Thymus (tissue), 11 donors: ENCODE results near the gene GGT7. TPM values are rescaled to one million over a fixed set of nuclear protein-coding genes. Genes with fewer than 3 reads are reported as not detected.
"Not testable (repeated sequence)": the region's sequence is repeated elsewhere in the genome, so short reads cannot be mapped to it uniquely, and the experiment has no call there.

ENCODE experiments used
- DNase-seq, 9 donors: peaks; one replicate each; pipeline ENCODE4 v3.0.0-alpha.2; 2013; ENCODE audit warnings: low spot score in 9 of 9, low read depth in 6 of 9, missing footprints in 1 of 9
- H3K27ac ChIP-seq, 2 donors: one replicate each; pipeline ENCODE4 v1.5.1; 2013; ENCODE audit warnings: control low read depth in 1 of 2, low read depth in 1 of 2, low read length in 1 of 2, mild to moderate bottlenecking in 1 of 2, moderate library complexity in 1 of 2
- H3K27me3 ChIP-seq, 2 donors: one replicate each; pipeline ENCODE4 v1.5.1; 2013; ENCODE audit warnings: low read length in 1 of 2; ENCODE audit not compliant: control insufficient read depth in 2 of 2, insufficient read depth in 1 of 2
- H3K36me3 ChIP-seq, 2 donors: one replicate each; pipeline ENCODE4 v1.5.1; 2013; ENCODE audit warnings: low read length in 1 of 2, mild to moderate bottlenecking in 1 of 2, moderate library complexity in 1 of 2; ENCODE audit not compliant: control insufficient read depth in 2 of 2, insufficient read depth in 2 of 2
- H3K4me1 ChIP-seq, 2 donors: one replicate each; pipeline ENCODE4 v1.5.1; 2013; ENCODE audit warnings: low read length in 2 of 2; ENCODE audit not compliant: control insufficient read depth in 2 of 2, insufficient read depth in 2 of 2
- H3K4me3 ChIP-seq, 2 donors: one replicate each; pipeline ENCODE4 v1.5.1; 2013; ENCODE audit warnings: low read length in 2 of 2, control low read depth in 1 of 2, mild to moderate bottlenecking in 1 of 2
- H3K9me3 ChIP-seq, 2 donors: one replicate each; pipeline ENCODE4 v1.5.1; 2013; ENCODE audit warnings: low read length in 1 of 2, mild to moderate bottlenecking in 1 of 2; ENCODE audit not compliant: control insufficient read depth in 2 of 2, insufficient read depth in 1 of 2
- WGBS: extraction: QIAGEN DNeasy Blood & Tissue Kit; methylation state at CpG from one replicate; pipeline ENCODE4 v1.1.7; 2013; 5-methylcytosine and 5-hydroxymethylcytosine counted together
- polyA plus RNA-seq: library from polyadenylated mRNA; stranded (reverse); fragments of 200-250 nt; gene quantifications from one replicate; pipeline ENCODE4 v1.2.3, GENCODE V29; 2013
- total RNA-seq: library from RNA; stranded (reverse); fragments of 120-200 nt; gene quantifications from one replicate; pipeline ENCODE4 v1.2.4, GENCODE V29; 2013
- donor health status: healthy.

Gene GGT7
- total and polyA plus RNA-seq, 2 donors: 3.9 to 19.4 TPM

DNA sequence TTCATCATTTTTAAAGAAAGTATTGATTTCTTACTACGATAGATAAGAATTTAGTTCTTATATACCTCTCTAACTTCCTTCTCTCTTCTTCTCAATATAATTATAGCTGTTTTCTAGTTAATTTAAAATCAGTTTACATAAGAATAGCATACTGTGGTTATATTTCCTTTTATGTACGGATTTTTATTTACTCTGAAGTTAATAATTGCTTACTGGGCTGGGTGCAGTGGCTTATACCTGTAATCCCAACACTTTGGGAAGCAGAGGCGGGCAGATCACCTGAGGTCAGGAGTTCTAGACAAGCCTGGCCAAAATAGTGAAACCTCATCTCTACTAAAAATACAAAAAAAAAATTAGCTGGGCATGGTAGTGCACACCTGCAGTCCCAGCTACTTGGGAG is 13.5 kb upstream of the GGT7 start:
- Histone ChIP-seq H3K36me3 (no peaks in the 10 kb centered on the region), H3K27ac (no peak overlapping the region), H3K4me1 (peaks cover 0 to 3% of the 10 kb centered on the region in 2 donors), H3K4me3 (no peak overlapping the region), H3K9me3 (no peaks in the 10 kb centered on the region), H3K27me3 (no peaks in the 10 kb centered on the region)
- no peak for DNase-seq
- WGBS: 96% methylated on average over 3 of the region's 3 CpGs

DNA sequence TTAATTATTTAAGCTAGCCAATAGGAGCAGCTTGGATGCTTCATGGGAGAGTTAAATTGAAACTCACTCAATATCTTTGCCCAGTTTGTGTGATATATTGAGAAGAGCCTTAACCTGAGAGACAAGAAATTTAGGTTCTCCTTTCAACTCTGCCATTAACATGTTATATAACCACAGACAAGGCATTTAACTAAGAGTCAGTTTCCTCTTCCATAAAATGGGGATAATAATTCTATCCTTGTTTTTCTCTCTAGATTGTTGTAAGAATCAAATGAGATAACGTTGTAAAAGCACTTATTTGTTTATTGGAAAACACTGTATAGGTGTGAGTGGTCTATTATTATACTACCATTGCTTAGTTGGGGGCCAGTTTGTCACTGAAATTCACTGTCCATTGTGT is 11.6 kb upstream of the GGT7 start:
- H3K4me1 ChIP-seq: no peaks in the 10 kb centered on the region
- no peak overlapping the region for H3K27ac ChIP-seq
- WGBS: 97% methylated on average over 1 of the region's 1 CpG
- H3K27me3 ChIP-seq: no peaks in the 10 kb centered on the region
- DNase-seq: no peak
- H3K4me3 ChIP-seq: no peak overlapping the region
- H3K36me3 ChIP-seq: no peaks in the 10 kb centered on the region
- no peaks in the 10 kb centered on the region for H3K9me3 ChIP-seq

DNA sequence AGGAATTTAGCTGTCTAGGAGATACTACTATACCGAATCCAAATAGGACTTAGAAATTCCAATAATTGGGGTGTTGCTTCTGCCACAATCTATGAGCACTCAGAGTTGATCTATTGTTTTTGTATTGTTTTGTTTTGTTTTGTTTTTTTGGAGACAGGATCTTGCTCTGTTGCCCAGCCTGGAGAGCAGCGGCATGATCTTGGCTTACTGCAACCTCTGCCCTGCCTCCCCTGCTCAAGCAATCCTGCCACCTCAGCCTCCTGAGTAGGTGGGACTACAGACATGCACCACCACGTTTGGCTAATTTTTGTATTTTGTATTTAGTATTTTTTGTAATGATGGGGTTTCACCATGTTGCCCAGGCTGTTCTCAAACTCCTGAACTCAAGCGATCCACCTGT is 11.2 kb upstream of the GGT7 start:
- no peak overlapping the region for H3K27ac ChIP-seq
- WGBS: 95% methylated on average over 4 of the region's 4 CpGs

DNA sequence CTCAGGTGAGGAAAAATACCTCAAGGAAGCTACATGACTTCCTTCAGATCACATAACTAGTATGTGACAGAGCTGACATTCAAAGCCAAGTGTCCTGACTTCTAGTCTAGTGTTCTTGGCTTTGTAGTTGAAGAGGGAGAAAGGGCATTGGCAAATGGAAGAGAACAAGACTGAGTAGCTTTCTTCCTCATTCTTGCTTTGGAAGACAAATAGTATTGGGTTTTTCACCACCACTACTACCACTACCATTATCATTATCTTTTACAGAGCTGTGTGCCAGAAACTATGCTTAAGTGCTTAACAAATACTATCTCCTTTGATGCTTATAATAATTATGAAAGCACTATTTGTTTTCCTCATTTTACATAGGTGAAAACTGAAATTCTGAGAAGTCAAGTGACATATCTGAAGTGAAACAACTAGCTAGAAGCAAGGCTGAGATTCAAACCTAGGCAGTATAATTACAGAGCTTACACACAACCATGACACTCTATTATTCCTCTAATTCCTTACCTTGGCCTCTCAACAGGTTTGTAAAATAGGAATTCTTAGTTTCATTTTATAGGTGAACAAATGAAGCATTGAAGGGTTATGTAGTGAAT is 10.5 kb upstream of the GGT7 start:
- H3K27ac ChIP-seq: no peak overlapping the region
- H3K27me3 ChIP-seq: no peaks in the 10 kb centered on the region
- no peaks in the 10 kb centered on the region for H3K9me3 ChIP-seq
- H3K4me1 ChIP-seq: no peaks in the 10 kb centered on the region
- H3K4me3 ChIP-seq: no peak overlapping the region
- H3K36me3 ChIP-seq: no peaks in the 10 kb centered on the region
- DNase-seq: no peak

More for the DNA sequence above, 11.2 kb upstream of the GGT7 start:
- Histone ChIP-seq H3K9me3 (no peaks in the 10 kb centered on the region), H3K36me3 (no peaks in the 10 kb centered on the region), H3K4me1 (no peaks in the 10 kb centered on the region), H3K4me3 (no peak overlapping the region), H3K27me3 (no peaks in the 10 kb centered on the region)
- no peak for DNase-seq

DNA sequence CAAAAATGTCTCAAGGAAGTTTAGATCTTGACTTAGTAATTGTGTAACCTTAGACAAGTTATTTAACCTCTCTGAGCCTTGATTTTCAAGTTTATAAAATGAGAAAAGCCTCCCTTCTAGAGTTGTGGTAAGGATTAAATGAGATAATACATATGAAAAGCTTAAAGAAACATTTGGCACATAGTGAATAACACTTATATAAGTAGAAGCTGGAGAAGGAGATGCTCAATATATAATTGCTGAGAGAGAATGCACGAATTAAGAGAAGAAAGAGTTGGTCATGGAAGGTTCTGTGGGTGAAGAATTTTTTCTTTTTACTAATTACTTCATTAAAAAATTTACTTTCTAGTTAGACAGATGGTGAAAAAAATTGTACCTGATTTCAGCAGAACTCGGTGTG is 9.0 kb upstream of the GGT7 start:
- Histone ChIP-seq H3K4me1 (peaks cover 0 to 5% of the 10 kb centered on the region in 2 donors), H3K4me3 (no peak overlapping the region), H3K27ac (no peak overlapping the region)

DNA sequence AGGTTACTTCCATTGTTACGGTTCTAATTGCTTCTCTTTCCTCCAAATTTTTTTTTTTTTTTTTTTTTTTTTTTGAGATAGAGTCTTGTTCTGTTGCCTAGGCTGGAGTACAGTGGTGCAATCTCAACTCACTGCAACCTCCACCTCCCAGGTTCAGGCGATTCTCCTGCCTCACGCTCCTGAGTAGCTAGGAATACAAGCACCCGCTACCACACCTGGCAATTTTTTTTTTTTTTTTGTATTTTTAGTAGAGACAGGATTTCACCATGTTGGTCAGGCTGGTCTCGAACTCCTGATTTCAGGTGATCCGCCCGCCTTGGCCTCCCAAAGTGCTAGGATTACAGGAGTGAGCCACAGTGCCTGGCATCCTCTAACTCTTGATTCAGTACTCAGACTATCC is 8.3 kb upstream of the GGT7 start:
- not testable (repeated sequence) for DNase-seq, H3K9me3 ChIP-seq, H3K36me3 ChIP-seq, H3K4me1 ChIP-seq, H3K27ac ChIP-seq, H3K4me3 ChIP-seq
- 83% methylated on average over 7 of the region's 7 CpGs for WGBS
- H3K27me3 ChIP-seq: peaks cover 2 to 19% of the 10 kb centered on the region in 2 donors

More for the DNA sequence above, 9.0 kb upstream of the GGT7 start:
- H3K9me3 ChIP-seq: no peaks in the 10 kb centered on the region
- peaks cover under 1 to 12% of the 10 kb centered on the region in 2 donors for H3K27me3 ChIP-seq
- no peak for DNase-seq
- 49% methylated on average over 2 of the region's 2 CpGs for WGBS
- H3K36me3 ChIP-seq: no peaks in the 10 kb centered on the region

DNA sequence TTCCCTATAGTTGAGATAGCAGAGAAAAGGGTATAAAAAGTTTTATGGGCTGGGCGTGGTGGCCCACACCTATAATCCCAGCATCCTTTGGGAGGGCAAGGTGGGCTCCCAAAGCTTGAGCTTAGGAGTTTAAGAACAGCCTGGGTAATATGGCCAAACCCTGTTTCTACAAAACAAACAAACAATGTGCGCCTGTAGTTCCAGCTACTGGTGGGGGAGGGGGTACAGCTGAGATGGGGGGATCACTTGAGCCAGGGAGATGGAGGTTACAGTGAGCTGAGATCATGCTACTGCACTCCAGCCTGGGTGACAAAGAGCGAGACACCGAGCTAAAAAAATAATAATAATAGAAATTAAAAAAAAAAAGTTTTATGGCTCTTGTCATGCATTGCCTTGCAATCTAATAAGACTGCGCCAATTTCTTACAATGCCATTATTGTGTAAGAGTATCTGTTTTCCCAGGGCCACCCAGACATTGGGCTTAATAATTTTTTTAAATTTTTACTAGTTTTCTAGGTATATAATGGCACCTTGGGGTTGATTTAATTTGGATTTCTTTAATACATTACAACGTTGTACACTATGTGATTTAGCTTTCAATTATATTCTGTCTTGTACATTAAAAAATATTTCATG is 7.7 kb upstream of the GGT7 start:
- Histone ChIP-seq H3K4me1 (peaks cover 4 to 14% of the 10 kb centered on the region in 2 donors), H3K4me3 (no peak overlapping the region), H3K27me3 (peaks cover 5 to 21% of the 10 kb centered on the region in 2 donors), H3K36me3 (no peaks in the 10 kb centered on the region), H3K9me3 (no peaks in the 10 kb centered on the region), H3K27ac (no peak overlapping the region)
- 97% methylated on average over 6 of the region's 6 CpGs for WGBS
- DNase-seq: no peak

DNA sequence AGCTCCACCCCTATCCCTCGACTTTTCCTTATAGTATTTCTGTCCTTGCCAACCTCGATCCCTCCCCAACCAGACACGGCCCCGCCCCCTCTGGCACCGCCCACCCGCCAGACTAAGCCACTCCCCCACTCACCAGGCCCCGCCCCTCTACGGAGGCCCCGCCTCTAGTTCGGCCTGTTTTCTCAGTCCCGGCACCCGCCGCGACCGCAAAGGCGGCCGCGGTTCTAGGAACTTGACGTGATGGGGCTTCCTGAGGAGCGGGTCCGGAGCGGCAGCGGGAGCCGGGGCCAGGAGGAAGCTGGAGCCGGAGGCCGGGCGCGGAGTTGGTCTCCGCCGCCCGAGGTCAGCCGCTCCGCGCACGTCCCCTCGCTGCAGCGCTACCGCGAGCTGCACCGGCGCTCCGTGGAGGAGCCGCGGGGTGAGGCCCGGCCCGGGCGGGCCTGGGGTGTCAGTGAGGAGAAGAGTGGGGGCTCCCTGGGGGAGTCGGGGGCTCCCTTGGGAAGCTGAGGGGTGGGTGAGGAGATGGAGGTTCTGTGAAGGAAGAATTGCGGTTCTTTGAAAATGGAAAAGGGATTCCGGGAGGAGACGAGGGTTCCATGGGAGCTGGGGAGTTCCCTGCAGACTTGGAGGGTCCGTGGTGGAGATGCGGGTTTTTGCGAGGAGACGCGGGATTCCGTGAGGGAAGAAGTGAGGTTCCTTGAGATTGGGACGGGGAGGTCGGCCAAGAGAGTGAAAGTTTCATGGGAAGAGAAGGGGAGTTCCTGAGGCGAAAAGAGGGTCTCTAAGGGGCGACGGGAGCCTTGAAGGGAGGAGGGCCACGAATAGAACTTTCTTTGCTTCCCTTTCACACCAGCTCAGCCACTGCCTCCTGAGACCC is 4.0 kb upstream of the GGT7 start, which contains the start of gene ACSS2:
ACSS2 (plus strand) TSS at position 207 of the 877 bp plus-strand sequence; CDS start at position 241, 34 bp downstream.
- Histone ChIP-seq H3K4me3 (peak within 1 kb of the TSS; percentile 52 to 78), H3K27me3 (peaks cover 5 to 36% of the 10 kb centered on the region in 2 donors), H3K4me1 (peaks cover 12 to 47% of the 10 kb centered on the region in 2 donors), H3K36me3 (no peaks in the 10 kb centered on the region), H3K9me3 (no peaks in the 10 kb centered on the region), H3K27ac (peak within 1 kb of the TSS; percentile 45 to 55)
- peak in 7 of 9 donors; percentile 66 to 88 (median 78) for DNase-seq
- 3% methylated on average over 63 of the region's 63 CpGs for WGBS
